GM19372 (cell line): ENCODE data around the gene PROP1.
"Not testable (repeated sequence)": the region's sequence is repeated elsewhere in the genome, so short reads cannot be mapped to it uniquely, and the experiment has no call there.

Experiments used
- ATAC-seq: cut with Tn5 transposase; IDR thresholded peaks from one replicate; pipeline ENCODE4 v1.9.1; 2021; ENCODE audit warnings: mild to moderate bottlenecking, low read depth, moderate library complexity; ENCODE audit not compliant: unreplicated experiment

The PROP1 gene

DNA sequence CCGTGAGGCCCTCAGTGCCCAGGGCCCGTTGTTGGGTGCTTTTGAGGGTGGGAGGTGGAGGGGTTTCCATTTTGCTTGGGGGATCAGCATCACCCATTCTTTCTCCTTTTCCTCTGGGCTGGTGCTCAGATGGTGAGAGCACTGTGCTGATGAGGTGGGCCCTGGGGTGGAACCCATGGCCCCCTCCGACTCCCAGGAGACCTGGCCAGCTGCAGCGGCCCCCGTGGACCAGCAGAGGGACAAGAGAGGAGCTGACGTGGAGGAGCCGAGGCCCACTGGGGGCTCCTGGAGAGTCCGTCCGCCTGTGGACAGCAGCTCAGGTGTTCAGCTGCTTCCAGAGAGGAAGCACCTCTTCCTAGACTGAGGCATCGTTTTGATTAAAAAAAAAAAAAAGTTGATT is 46.4 kb downstream of the PROP1 start:
- not testable (repeated sequence) for ATAC-seq

DNA sequence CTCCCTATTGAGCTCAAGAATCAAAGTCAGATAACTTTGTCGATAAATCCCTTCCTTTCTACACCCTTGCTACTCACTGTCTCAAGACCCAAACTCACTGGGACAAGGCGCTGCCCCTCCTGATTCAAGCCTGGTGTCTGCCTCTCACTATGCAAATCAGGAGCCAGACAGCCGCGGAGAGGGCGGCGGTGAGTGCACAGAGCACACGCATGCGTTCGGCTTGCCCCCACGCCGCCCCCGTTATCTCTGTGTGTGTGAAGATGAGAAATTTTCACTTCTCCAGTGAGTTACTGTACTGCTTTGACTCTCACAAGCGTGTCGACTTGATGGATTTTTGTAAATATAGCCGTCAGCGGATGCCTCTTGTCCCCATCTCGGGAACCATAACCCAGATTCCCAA is 47.0 kb downstream of the PROP1 start:
- peak; percentile 83 for ATAC-seq

DNA sequence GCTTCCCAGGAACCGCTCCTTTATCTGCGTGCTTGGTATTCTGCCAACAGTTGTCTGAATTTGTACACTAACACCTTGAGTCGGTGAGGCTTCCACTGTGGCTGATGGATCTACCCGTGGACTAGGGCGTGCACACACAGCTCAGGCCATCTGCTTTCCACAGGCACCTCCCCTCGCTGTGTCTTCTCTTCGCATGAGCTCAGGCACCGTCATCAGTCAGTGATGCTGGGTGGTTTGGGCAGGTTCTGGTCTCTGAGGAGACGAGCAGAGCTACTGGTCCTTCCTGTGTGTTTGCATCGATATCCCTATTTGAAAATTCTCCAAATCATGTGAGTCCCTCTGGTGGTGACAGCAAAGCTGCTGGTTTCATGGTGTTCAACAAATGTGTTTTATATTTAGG is 48.1 kb downstream of the PROP1 start:
- not testable (repeated sequence) for ATAC-seq

DNA sequence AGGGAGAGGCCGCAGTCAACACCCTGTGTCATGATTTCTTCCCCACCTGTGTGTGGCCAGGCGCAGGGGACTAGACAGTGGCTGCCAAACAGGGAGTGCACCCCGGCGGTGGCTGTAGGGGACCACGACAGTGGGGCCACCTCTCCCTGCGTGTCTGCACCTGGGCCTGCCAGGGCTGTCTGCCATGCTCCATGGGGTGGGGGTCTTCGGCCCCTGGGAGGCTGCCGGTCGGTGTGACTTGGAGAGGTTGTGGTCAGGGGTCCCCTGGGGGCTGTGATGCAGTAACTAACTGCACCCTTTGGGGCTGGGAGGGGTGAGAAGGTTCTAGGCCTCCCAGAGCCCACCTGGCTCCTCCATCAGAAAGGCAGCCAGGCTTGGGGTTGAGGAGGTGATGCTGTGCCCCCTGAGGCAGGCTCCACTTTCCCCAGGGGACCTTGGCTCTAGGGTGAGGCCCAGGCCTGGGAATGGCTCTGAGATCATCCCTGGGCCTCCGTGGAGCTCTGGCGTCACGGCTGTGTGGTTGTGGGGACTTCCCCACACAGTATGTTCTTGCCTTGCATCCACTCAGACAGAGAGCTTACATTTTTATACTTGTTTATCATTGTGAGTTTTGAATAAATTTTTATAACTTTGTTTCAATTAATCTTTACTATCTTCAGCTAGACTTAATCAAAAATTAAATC is 50.3 kb downstream of the PROP1 start:
- ATAC-seq, result not testable (repeated sequence)

GRCh38 chr5:177945145-177945544 is 50.9 kb downstream of the PROP1 start:
- not testable (repeated sequence) for ATAC-seq

- not testable (repeated sequence) for ATAC-seq
Measured at GRCh38 chr5:177943805-177944736, 52.0 kb downstream of the PROP1 start.

DNA sequence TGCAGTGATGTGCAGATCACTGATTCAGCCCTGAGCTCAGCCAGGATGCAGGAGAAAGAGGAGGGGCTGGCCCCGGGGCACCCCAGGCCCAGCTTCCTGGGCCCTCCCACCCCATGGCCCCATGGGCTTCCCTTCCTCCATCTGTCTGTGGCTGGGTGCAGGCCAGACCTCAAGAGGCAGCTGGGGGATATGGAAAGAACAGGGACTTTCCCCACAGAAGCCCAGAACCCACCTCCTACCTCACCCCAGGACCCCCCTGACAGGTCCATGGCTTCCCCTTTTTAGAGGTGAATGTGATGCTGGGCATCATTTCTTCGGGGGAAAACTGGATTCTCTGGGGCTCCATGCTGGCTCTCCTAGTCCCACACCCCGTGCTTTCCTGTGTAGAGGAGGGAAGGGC is 53.1 kb downstream of the PROP1 start:
- not testable (repeated sequence) for ATAC-seq
